Measurements from ENCODE around the gene GNPDA2. TPM values are rescaled to one million over a fixed set of nuclear protein-coding genes. Genes with fewer than 3 reads are reported as not detected.

GNPDA2 gene
- total and polyA plus RNA-seq, 2 of the 4 experiments (the other 2 are of a cell fraction): 11.0 to 13.4 TPM

DNA sequence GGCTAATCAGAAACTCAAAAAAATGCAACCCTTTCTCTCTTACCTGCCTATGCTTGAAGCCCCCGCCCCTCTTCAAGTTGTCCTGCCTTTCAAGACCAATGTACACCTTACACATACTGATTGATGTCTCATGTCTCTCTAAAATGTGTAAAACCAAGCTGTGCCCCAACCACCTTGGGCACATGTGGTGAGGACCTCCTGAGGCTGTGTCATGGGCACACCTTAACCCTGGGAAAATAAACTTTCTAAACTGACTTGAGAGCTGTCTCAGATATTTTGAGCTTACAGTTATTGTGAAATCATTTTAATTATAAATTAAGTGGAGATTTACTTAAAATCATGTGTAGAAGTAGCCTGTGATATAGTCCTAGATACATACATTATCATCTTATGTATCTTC is 25.9 kb downstream of the GNPDA2 start:
- TF ChIP-seq CEBPB (IDR thresholded peaks at IDR 0.05; ENCODE audit: low read depth, low read length): 0 out of 2 replicates have a peak, but pooled peaks have one; percentile 15
- TF ChIP-seq RAD21 (IDR thresholded peaks at IDR 0.05; ENCODE audit: low read length): no peak
- TF ChIP-seq NFE2L2 (IDR thresholded peaks at IDR 0.05; ENCODE audit: low read depth, low read length): no peak
- no TSS peak for BruUV-seq (replicated peaks)
- H3K36me3 ChIP-seq (ENCODE audit: control insufficient read depth, insufficient read depth, low read length): peaks cover 28% of the 10 kb centered on the region
- H3K14ac ChIP-seq (replicated peaks; ENCODE audit: low read depth, low read length): no peak overlapping the region
- no peak overlapping the region for H3K4ac ChIP-seq (ENCODE audit: low read depth, low read length)
- H3K9me1 ChIP-seq (ENCODE audit: insufficient read depth, low read length): no peaks in the 10 kb centered on the region
- no peak overlapping the region for H2AK9ac ChIP-seq (replicated peaks; ENCODE audit: low read depth, low read length, poor library complexity)
- peaks cover 0 to 4% of the 10 kb centered on the region in 2 experiments; a peak in 1 of 4 replicates for H3K79me1 ChIP-seq (ENCODE audit: low read depth in 1 of 2, low read length in 2 of 2)
- H2AFZ ChIP-seq (replicated peaks; ENCODE audit: low read length, poor library complexity): no peak overlapping the region
- no peak overlapping the region for H3K9ac ChIP-seq (ENCODE audit: low read depth, low read length)
- H3K27ac ChIP-seq (ENCODE audit: insufficient read depth, low read length): no peak overlapping the region
- dilution Hi-C loops (cut with HindIII; ENCODE audit: low sequenced_read_pairs, unreplicated experiment): no loop called here
- H3K18ac ChIP-seq (ENCODE audit: low read depth, low read length): no peak overlapping the region
- in situ Hi-C loops (cut with MboI; ENCODE audit: low sequenced_read_pairs): no loop called here
- POLR2A ChIA-PET (ENCODE audit: unreplicated experiment): no interaction called here
- H4K20me1 ChIP-seq (ENCODE audit: insufficient read depth, low read length): no peaks in the 10 kb centered on the region
- no peak overlapping the region for H2BK15ac ChIP-seq (ENCODE audit: low read depth, low read length)
- no peak overlapping the region for H2AK5ac ChIP-seq (ENCODE audit: low read depth, low read length)
- CTCF ChIA-PET: no interaction called here
- H4K91ac ChIP-seq (ENCODE audit: insufficient read depth, low read depth, low read length): no peak overlapping the region
- no peak overlapping the region for H2BK5ac ChIP-seq (ENCODE audit: low read depth, low read length, poor library complexity, severe bottlenecking)
- intact Hi-C loops (cut with micrococcal nuclease): no loop called here
- ATAC-seq (ENCODE audit: low read depth) (no peak), DNase-seq (no peak)
- no peak overlapping the region for H3K4me3 ChIP-seq (ENCODE audit: insufficient read depth, low read depth, low read length)
- H3K9me3 ChIP-seq (ENCODE audit: control insufficient read depth, insufficient read depth, low read length): no peaks in the 10 kb centered on the region
- no peaks in the 10 kb centered on the region for H3K27me3 ChIP-seq (ENCODE audit: control insufficient read depth, insufficient read depth, low read length)
- H4K8ac ChIP-seq (ENCODE audit: low read depth in 2 of 2, low read length in 2 of 2): no peak overlapping the region
- no peak overlapping the region for H3K56ac ChIP-seq (ENCODE audit: extremely low read depth, insufficient read depth, low read length)
- no CpG with 5 or more reads among the region's 1 CpG for WGBS, 2 experiments (ENCODE audit: extremely low coverage in 2 of 2, insufficient read length in 1 of 2)
- no peak overlapping the region for H2BK20ac ChIP-seq (ENCODE audit: low read depth, low read length)
- no peaks in the 10 kb centered on the region for H3K4me1 ChIP-seq (ENCODE audit: control insufficient read depth, insufficient read depth, low read length)
- no peak overlapping the region for H3K23ac ChIP-seq (ENCODE audit: low read depth, low read length)
- H4K5ac ChIP-seq (ENCODE audit: low read depth, low read length): no peak overlapping the region
- no peak overlapping the region for H3K4me2 ChIP-seq (ENCODE audit: low read depth, low read length)
- H2BK120ac ChIP-seq (ENCODE audit: low read depth, low read length): no peak overlapping the region
